ENCODE data around the gene GNB4. TPM values are rescaled to one million over a fixed set of nuclear protein-coding genes. Genes with fewer than 3 reads are reported as not detected.

GNB4 gene
- total and polyA plus RNA-seq, 2 donors (not counting 1 experiment from before 2014, with no cell fraction given): 7.6 to 24.6 TPM

DNA sequence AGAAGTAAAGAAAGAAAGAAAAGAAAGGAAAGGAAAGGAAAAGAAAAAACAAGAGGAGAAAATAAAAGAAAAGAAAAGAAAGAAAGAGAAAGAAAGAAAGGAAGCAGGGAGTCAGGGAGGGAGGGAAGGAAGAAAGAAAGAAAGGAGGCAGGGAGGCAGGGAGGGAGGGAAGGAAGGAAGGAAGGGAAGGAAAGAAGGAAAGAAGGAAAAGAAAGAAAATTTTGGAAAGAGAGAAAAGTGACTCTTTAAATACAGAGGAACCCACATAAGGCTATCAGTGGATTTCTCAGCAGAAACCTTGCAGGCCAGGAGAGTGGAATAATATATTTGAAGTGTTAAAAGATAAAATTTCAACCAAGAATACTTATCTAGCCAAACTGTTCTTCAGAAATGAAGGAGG is 44.2 kb upstream of the GNB4 start:
- no peak overlapping the region for H3K9ac ChIP-seq (ENCODE audit: low read length)
- no peak overlapping the region for H3K27ac ChIP-seq (ENCODE audit: low read length in 2 of 2)
- peaks cover 0 to 41% (median 41%) of the 10 kb centered on the region in 3 donors for H3K9me3 ChIP-seq (ENCODE audit: control extremely low read depth in 1 of 3, control insufficient read depth in 2 of 3, insufficient read depth in 1 of 3, low read length in 2 of 3)
- no peak overlapping the region for H3K27ac Mint-ChIP-seq
- H3K79me2 ChIP-seq (ENCODE audit: control insufficient read depth, insufficient read depth, low read length): no peaks in the 10 kb centered on the region
- ATAC-seq (ENCODE audit: low read depth) (no peak), DNase-seq (no peak)
- intact Hi-C loops (cut with micrococcal nuclease): no loop called here
- H3K27me3 ChIP-seq (replicated peaks in 1 of 4; ENCODE audit: control extremely low read depth in 1 of 4, control insufficient read depth in 3 of 4, insufficient read depth in 4 of 4, low read length in 3 of 4): no peaks in the 10 kb centered on the region
- CTCF ChIA-PET: interaction anchor here (0.7 kb wide), 1 partner anchor 65 kb away, joined by 3 read pairs; no protein-coding TSS in a partner anchor
- POLR2A ChIA-PET: no interaction called here
- H2AFZ ChIP-seq (ENCODE audit: insufficient read depth, low read depth, low read length, poor library complexity, severe bottlenecking): no peak overlapping the region
- H3K4me2 ChIP-seq (replicated peaks; ENCODE audit: low read depth, low read length, poor library complexity, severe bottlenecking): no peak overlapping the region
- H3K36me3 ChIP-seq (replicated peaks in 1 of 2; ENCODE audit: control extremely low read depth in 1 of 2, control insufficient read depth in 1 of 2, extremely low read depth in 1 of 2, insufficient read depth in 2 of 2, low read length in 1 of 2): no peaks in the 10 kb centered on the region
- H3K4me1 Mint-ChIP-seq: no peaks in the 10 kb centered on the region
- no peak for TF ChIP-seq EZH2 (IDR thresholded peaks at IDR 0.05; ENCODE audit: borderline replicate concordance, insufficient read depth, low read depth, low read length, poor library complexity, severe bottlenecking)
- TF ChIP-seq, protein P1, sequence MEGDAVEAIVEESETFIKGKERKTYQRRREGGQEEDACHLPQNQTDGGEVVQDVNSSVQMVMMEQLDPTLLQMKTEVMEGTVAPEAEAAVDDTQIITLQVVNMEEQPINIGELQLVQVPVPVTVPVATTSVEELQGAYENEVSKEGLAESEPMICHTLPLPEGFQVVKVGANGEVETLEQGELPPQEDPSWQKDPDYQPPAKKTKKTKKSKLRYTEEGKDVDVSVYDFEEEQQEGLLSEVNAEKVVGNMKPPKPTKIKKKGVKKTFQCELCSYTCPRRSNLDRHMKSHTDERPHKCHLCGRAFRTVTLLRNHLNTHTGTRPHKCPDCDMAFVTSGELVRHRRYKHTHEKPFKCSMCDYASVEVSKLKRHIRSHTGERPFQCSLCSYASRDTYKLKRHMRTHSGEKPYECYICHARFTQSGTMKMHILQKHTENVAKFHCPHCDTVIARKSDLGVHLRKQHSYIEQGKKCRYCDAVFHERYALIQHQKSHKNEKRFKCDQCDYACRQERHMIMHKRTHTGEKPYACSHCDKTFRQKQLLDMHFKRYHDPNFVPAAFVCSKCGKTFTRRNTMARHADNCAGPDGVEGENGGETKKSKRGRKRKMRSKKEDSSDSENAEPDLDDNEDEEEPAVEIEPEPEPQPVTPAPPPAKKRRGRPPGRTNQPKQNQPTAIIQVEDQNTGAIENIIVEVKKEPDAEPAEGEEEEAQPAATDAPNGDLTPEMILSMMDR (IDR thresholded peaks at IDR 0.05): no peak
- H3K4me1 ChIP-seq (ENCODE audit: control insufficient read depth in 2 of 2, insufficient read depth in 2 of 2, low read length in 2 of 2): no peaks in the 10 kb centered on the region
- H3K9me3 Mint-ChIP-seq (ENCODE audit: insufficient read depth): peaks cover 36% of the 10 kb centered on the region
- no peaks in the 10 kb centered on the region for H4K20me1 ChIP-seq (ENCODE audit: control insufficient read depth, insufficient read depth, low read length, poor library complexity, severe bottlenecking)
- H3K27me3 Mint-ChIP-seq: peaks cover 3% of the 10 kb centered on the region
- no peak overlapping the region for H3K4me3 ChIP-seq (ENCODE audit: control extremely low read depth in 1 of 5, extremely low read depth in 1 of 5, insufficient read depth in 1 of 5, low read depth in 2 of 5, low read length in 4 of 5)
- H3K4me3 Mint-ChIP-seq: no peak overlapping the region

DNA sequence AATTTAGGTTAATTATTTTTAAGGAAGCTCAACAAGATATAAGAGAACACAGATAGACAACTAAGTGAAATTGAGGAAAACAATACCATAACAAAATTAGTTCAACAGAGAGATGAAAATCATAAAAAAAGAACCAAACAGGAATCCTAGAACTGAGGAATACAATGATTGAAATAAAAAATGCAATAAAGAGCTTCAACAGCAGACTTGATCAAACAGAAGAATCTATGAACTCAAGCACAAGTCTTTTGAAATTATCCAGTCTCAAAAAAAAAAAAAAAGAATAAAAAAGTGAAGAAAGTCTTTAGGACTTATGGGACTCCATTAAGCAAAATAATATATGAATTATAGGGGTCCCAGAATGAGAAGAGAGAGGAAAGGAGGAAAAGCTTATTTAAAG is 42.0 kb upstream of the GNB4 start:
- Mint-ChIP-seq H3K27ac (no peak overlapping the region), H3K27me3 (peaks cover 3% of the 10 kb centered on the region), H3K9me3 (ENCODE audit: insufficient read depth) (peaks cover 34% of the 10 kb centered on the region), H3K4me3 (no peak overlapping the region), H3K4me1 (no peaks in the 10 kb centered on the region)
- Histone ChIP-seq H3K4me3 (ENCODE audit: control extremely low read depth in 1 of 5, extremely low read depth in 1 of 5, insufficient read depth in 1 of 5, low read depth in 2 of 5, low read length in 4 of 5) (no peak overlapping the region), H3K4me1 (ENCODE audit: control insufficient read depth in 2 of 2, insufficient read depth in 2 of 2, low read length in 2 of 2) (no peaks in the 10 kb centered on the region), H3K79me2 (ENCODE audit: control insufficient read depth, insufficient read depth, low read length) (no peaks in the 10 kb centered on the region), H3K4me2 (replicated peaks; ENCODE audit: low read depth, low read length, poor library complexity, severe bottlenecking) (no peak overlapping the region), H3K9me3 (ENCODE audit: control extremely low read depth in 1 of 3, control insufficient read depth in 2 of 3, insufficient read depth in 1 of 3, low read length in 2 of 3) (peaks cover 0 to 44% (median 33%) of the 10 kb centered on the region in 3 donors), H3K27me3 (replicated peaks in 1 of 4; ENCODE audit: control extremely low read depth in 1 of 4, control insufficient read depth in 3 of 4, insufficient read depth in 4 of 4, low read length in 3 of 4) (peaks cover 0 to 3% (median 0%) of the 10 kb centered on the region in 4 experiments), H3K9ac (ENCODE audit: low read length) (no peak overlapping the region), H2AFZ (ENCODE audit: insufficient read depth, low read depth, low read length, poor library complexity, severe bottlenecking) (no peak overlapping the region), H4K20me1 (ENCODE audit: control insufficient read depth, insufficient read depth, low read length, poor library complexity, severe bottlenecking) (no peaks in the 10 kb centered on the region), H3K27ac (ENCODE audit: low read length in 2 of 2) (no peak overlapping the region), H3K36me3 (replicated peaks in 1 of 2; ENCODE audit: control extremely low read depth in 1 of 2, control insufficient read depth in 1 of 2, extremely low read depth in 1 of 2, insufficient read depth in 2 of 2, low read length in 1 of 2) (no peaks in the 10 kb centered on the region)
- TF ChIP-seq EZH2 (IDR thresholded peaks at IDR 0.05; ENCODE audit: borderline replicate concordance, insufficient read depth, low read depth, low read length, poor library complexity, severe bottlenecking): no peak
- TF ChIP-seq, protein P1 (IDR thresholded peaks at IDR 0.05): no peak
- DNase-seq (no peak), ATAC-seq (ENCODE audit: low read depth) (no peak)
- CTCF ChIA-PET: no interaction called here
- intact Hi-C loops (cut with micrococcal nuclease): no loop called here
- POLR2A ChIA-PET: no interaction called here

Data from B cell (primary cell).